ENCODE results near the gene BGLAP.

Gene BGLAP

GRCh38 chr1:156270314-156270713 is 28.3 kb downstream of the BGLAP start:
- FAIRE-seq = peak; percentile 44
- no peak for TF ChIP-seq CTCF (IDR thresholded peaks at IDR 0.05; ENCODE audit: insufficient read depth, missing control alignments)
- no peak for DNase-seq (ENCODE audit: insufficient read length, low spot score)

GRCh38 chr1:156276532-156276931 is 34.5 kb downstream of the BGLAP start:
- TF ChIP-seq CTCF (IDR thresholded peaks at IDR 0.05; ENCODE audit: insufficient read depth, missing control alignments) = no peak
- FAIRE-seq (no peak), DNase-seq (ENCODE audit: insufficient read length, low spot score) (no peak)

DNA sequence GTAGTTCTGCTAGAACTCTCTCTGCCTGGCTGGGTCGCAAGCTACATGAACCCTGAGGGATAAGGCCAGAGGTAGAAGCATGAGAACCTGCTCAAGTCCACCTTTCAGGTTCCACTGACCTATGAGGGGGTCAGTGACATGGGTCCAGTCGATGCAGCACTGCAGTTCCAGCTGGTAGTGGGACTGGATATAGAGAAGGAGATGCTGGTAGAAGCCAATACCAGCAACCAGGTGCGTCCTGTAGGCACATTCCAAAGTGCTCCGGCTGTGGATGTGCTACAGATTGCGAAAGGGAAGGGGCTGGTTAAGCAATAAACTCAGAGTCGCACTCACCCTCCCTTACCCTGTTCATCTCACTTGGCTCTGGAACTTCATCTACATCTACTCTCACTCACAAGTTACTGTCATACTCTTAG is 35.0 kb downstream of the BGLAP start:
- FAIRE-seq (peak; percentile 64), DNase-seq (ENCODE audit: insufficient read length, low spot score) (no peak)
- no peak for TF ChIP-seq CTCF (IDR thresholded peaks at IDR 0.05; ENCODE audit: insufficient read depth, missing control alignments)

DNA sequence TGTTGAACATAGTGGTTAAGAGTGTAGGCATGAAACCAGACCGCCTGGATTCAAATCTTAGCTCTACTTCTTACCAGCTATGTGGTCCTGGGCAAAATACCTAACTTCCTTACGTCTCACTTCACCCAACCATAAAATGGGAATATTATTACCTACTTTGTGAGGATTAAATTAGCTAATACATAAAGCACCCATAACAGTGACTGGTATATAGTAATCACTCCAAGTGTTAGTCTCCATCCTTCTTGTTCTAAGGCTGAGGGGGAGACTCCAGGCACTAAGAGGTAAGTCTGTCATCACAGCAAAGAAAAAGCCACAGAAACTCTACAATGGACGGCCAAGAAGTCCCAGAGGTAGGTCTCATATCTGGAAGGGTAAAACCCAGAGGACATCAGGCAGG is 37.9 kb downstream of the BGLAP start:
- TF ChIP-seq CTCF (IDR thresholded peaks at IDR 0.05; ENCODE audit: insufficient read depth, missing control alignments) = no peak
- FAIRE-seq (no peak), DNase-seq (ENCODE audit: insufficient read length, low spot score) (no peak)

DNA sequence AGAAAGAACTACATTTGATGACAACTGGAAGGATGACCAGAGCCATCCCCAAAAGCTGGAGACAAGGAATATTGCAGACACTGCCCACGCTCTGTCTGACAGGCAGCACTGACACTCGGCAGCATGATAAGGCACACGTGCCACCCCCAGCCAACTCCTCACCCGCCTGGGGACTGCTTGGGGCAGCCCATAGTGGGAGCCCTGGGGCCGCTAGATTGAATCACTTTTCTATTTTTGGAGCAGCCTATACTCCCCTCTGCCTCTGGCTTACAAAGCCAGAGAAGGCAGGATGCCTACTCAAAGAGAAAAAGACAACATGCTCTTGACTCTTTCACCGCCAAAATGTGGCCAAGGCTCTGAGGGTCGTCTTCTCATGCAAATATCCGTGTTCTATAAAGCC is 39.3 kb downstream of the BGLAP start:
- no peak for TF ChIP-seq CTCF (IDR thresholded peaks at IDR 0.05; ENCODE audit: insufficient read depth, missing control alignments)
- FAIRE-seq (peak; percentile 35), DNase-seq (ENCODE audit: insufficient read length, low spot score) (no peak)

DNA sequence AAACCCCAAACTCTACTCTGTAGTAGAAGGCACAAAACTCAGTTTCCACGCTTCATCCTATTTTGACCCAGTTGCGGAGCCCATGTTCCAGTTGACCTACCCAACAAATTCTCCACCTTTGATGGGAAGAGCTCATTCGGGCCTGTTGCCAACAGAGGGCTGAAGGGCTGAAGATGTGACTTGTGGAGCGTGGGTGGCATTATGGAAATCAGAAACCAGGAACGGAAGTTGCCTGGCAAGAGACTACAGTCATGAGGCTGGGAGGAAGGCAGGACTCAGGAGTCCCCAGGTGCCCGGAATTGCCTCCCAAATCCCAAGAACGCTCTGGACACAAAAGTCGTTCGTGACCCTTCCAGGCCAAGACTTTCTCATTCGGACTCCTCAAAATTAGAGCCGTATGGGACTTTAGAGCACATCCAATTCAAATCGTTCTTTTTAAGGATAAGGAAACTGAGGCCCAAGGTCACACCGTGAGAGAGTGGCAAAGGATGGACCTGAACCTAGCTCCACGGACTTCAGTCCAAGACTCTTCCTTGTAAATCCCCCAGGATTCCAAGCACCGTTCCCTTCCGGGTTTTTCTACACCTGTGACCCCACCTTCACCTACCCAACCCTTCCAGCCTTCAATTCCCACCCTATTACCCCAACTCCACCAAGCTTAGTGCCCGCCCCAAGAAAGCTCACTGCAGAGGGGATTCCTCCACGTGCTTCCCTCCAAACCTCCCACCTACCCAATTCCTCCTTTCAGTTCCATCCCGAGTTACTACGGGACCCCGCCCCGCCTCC is 39.9 kb downstream of the BGLAP start:
- no peak for DNase-seq (ENCODE audit: insufficient read length, low spot score)
- TF ChIP-seq CTCF (IDR thresholded peaks at IDR 0.05; ENCODE audit: insufficient read depth, missing control alignments) = no peak
- no peak for FAIRE-seq

GRCh38 chr1:156282479-156283222 is 40.7 kb downstream of the BGLAP start, which contains the start of gene SMG5:
Gene SMG5, minus strand, starts transcription at chr1:156282825. Its CDS starts 145 bp downstream, at chr1:156282680.
- peak; percentile 69 for FAIRE-seq
- no peak for TF ChIP-seq CTCF (IDR thresholded peaks at IDR 0.05; ENCODE audit: insufficient read depth, missing control alignments)
- DNase-seq (ENCODE audit: insufficient read length, low spot score) = peak; percentile 76

Data from D721Med (cell line).